GM13976 (cell line): Measurements from ENCODE around the gene DYNC1I1.

Experiments used
- DNase-seq: peaks from one replicate; pipeline ENCODE4 v3.0.0; 2012; ENCODE audit warnings: low spot score
- CTCF ChIP-seq: IDR thresholded peaks from 2 replicates; pipeline ENCODE4 v1.5.1; 2012; ENCODE audit warnings: borderline replicate concordance, mild to moderate bottlenecking; ENCODE audit not compliant: insufficient read depth; ENCODE audit errors: extremely low read depth, missing control alignments, control extremely low read depth
- in situ Hi-C: fragments of 300-500 bp; cut with MboI; formaldehyde crosslinking; loops from one replicate; pipeline ENCODE4 v1.12.0; 2022; ENCODE audit warnings: low sequenced_read_pairs, mixed read lengths, inconsistent platforms; ENCODE audit not compliant: unreplicated experiment

The DYNC1I1 gene

GRCh38 chr7:96052860-96053470 lies 280.6 kb downstream of the DYNC1I1 start:
- in situ Hi-C loops, result loop anchor here (25.0 kb wide), 1 partner anchor 984 kb away; no protein-coding TSS in a partner anchor
- DNase-seq, result no peak

DNA sequence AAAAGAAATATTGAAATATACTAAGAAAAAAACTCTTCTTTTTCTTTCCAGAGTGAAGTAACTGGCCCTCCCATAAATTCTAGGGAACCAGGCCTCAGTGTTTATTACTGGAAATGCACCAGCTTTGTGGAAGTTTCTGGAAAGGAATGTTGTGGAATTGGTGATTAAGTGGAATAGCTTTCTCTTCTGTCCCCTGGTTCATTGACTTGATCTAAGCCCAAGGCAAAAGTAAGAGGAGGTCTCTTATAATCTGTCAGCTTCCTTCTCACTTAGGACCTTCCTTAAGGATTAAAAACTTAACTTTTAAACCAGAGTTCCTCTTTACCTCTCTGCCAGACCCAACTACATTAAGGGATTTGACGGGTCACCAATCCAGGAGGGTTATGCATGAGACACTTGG lies 283.4 kb downstream of the DYNC1I1 start:
- in situ Hi-C loops, result loop anchor here (25.0 kb wide), 1 partner anchor 982 kb away; no protein-coding TSS in a partner anchor
- no peak for TF ChIP-seq CTCF
- DNase-seq, result no peak

More at GRCh38 chr7:96052860-96053470, 280.6 kb downstream of the DYNC1I1 start:
- no peak for TF ChIP-seq CTCF

DNA sequence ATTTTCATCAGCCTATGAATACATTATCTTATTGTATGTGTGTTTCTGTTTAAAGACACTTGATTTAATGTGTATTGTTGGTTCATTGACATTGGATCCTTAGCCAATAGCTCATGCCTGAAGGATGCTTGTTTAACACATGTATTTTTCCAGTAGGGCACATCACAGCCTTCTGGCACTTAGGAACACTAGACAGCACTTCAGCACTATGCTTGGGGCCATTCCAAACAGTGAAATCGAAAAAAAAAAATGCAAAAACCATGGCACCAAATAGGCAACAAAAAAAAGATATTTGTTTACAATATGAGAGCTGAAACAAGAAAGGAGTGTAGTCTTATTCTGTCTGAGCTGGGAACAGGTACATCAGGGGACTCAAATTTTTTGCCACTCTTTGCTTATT lies 286.7 kb downstream of the DYNC1I1 start:
- no peak for DNase-seq
- in situ Hi-C loops, result loop anchor here (25.0 kb wide), 1 partner anchor 978 kb away; no protein-coding TSS in a partner anchor
- TF ChIP-seq CTCF, result no peak

DNA sequence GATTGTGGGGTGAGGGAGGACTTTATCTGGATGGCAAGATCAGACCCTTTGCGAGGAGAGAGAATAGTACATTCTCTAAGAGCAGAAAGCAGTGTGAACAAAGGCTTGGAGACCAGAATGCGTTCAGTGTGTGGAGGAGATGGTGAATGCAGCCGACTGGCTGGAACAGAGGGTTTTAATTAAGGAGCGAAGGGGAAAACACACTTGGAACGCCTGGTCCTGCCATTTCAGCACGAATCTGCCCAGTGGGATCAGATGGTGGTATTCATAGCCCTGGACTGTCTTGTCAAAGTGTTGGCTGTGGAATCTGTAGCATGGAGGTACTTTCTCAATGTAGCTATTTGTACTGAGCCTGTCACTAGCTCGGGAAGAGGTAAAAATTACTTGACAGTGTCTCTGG lies 288.7 kb downstream of the DYNC1I1 start:
- in situ Hi-C loops, result loop anchor here (25.0 kb wide), 1 partner anchor 976 kb away; no protein-coding TSS in a partner anchor
- no peak for TF ChIP-seq CTCF
- no peak for DNase-seq

- in situ Hi-C loops, result loop anchor here (25.0 kb wide), 1 partner anchor 975 kb away; no protein-coding TSS in a partner anchor
- no peak for TF ChIP-seq CTCF
- DNase-seq, result no peak
These were observed 289.5 kb downstream of the DYNC1I1 start for GRCh38 chr7:96061844-96062243.

DNA sequence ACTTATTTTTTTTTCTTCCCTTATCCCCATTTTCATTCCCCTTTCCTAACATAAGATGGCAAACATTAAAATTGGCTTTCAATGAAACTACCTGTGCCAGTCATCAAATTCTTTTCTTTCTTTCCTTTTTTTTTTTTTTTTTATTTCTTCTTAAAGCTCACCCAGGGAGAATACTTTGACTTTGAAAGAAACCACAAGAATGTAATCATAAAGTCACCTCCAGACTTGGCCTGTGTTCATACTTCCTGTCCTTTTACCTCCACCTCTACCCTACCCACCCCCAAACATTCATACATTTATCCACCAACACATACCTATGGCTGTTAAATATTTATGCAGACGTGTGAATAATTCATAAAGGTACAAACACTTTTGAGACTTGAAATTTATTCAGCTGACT lies 295.0 kb downstream of the DYNC1I1 start:
- no peak for TF ChIP-seq CTCF
- in situ Hi-C loops, result loop anchor here (25.0 kb wide), 1 partner anchor 970 kb away; no protein-coding TSS in a partner anchor
- no peak for DNase-seq
